ENCODE measurements around the gene PEX26.

DNA sequence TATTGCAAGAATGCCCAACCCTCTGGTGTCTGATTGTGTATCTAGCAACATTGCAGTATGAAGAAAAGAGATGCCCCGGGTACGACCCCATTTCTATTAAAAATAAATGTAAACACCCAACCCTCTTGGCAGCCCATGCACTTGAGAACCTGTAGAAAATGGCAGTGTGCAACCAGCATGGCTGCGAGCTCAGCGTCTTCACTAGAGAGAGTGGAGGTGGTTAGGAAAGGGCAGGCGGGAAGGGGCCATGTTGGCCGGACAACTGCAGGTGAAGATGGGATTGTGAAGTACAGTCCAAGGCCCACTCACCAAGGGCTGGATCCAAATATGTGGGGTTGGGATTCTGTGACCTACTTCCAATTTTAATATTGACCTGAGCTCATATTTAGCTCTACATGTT lies 15.9 kb downstream of the PEX26 start:
- TF ChIP-seq, protein P1, sequence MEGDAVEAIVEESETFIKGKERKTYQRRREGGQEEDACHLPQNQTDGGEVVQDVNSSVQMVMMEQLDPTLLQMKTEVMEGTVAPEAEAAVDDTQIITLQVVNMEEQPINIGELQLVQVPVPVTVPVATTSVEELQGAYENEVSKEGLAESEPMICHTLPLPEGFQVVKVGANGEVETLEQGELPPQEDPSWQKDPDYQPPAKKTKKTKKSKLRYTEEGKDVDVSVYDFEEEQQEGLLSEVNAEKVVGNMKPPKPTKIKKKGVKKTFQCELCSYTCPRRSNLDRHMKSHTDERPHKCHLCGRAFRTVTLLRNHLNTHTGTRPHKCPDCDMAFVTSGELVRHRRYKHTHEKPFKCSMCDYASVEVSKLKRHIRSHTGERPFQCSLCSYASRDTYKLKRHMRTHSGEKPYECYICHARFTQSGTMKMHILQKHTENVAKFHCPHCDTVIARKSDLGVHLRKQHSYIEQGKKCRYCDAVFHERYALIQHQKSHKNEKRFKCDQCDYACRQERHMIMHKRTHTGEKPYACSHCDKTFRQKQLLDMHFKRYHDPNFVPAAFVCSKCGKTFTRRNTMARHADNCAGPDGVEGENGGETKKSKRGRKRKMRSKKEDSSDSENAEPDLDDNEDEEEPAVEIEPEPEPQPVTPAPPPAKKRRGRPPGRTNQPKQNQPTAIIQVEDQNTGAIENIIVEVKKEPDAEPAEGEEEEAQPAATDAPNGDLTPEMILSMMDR (IDR thresholded peaks at IDR 0.05), result no peak
- no peak for TF ChIP-seq POLR2A (IDR thresholded peaks at IDR 0.05)
- no peak for TF ChIP-seq POLR2AphosphoS5 (IDR thresholded peaks at IDR 0.05)
